ENCODE results near the gene B9D2. TPM values are rescaled to one million over a fixed set of nuclear protein-coding genes. Genes with fewer than 3 reads are reported as not detected.

Gene B9D2
- total and polyA plus RNA-seq, 2 of the 4 experiments (the other 2 are of a cell fraction): 6.1 to 9.7 TPM

DNA sequence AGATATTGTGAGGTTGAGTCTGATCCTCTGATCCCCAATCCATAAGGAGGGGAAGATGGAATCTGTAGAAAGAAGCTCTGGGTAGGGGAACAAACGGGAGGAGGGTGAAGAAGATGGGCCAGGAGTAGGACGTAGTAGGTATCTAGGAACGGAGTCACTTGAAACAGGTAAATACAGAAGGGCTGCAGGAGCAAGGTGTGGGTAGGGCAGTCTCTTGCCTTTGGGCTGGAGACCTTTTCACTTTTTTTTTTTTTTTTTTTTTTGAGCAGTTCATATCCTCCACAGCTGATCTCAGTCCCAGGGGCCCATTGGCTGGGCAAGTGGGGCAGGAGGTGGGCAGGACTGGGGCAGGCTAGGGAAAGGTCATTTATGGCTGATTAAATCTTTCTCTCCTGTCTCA, 35.1 kb upstream of the B9D2 start:
- Histone ChIP-seq H2AK5ac (ENCODE audit: low read depth, low read length) (no peak overlapping the region), H3K36me3 (ENCODE audit: control insufficient read depth, insufficient read depth, low read length) (0 out of 2 replicates have a peak, but pooled peaks cover 5% of the 10 kb centered on the region), H3K4me1 (ENCODE audit: control insufficient read depth, insufficient read depth, low read length) (peaks cover 4% of the 10 kb centered on the region; the same call in 1 of the 2 replicates), H3K18ac (ENCODE audit: low read depth, low read length) (no peak overlapping the region), H3K4ac (ENCODE audit: low read depth, low read length) (no peak overlapping the region), H3K4me2 (ENCODE audit: low read depth, low read length) (no peak overlapping the region), H2BK15ac (ENCODE audit: low read depth, low read length) (no peak overlapping the region), H3K4me3 (ENCODE audit: insufficient read depth, low read depth, low read length) (no peak overlapping the region), H4K20me1 (ENCODE audit: insufficient read depth, low read length) (no peaks in the 10 kb centered on the region), H4K5ac (ENCODE audit: low read depth, low read length) (no peak overlapping the region), H4K8ac (ENCODE audit: low read depth in 2 of 2, low read length in 2 of 2) (no peak overlapping the region), H2BK120ac (ENCODE audit: low read depth, low read length) (no peak overlapping the region), H4K91ac (ENCODE audit: insufficient read depth, low read depth, low read length) (no peak overlapping the region), H3K9ac (ENCODE audit: low read depth, low read length) (no peak overlapping the region), H3K27me3 (ENCODE audit: control insufficient read depth, insufficient read depth, low read length) (no peaks in the 10 kb centered on the region), H2AFZ (replicated peaks; ENCODE audit: low read length, poor library complexity) (no peak overlapping the region), H2BK20ac (ENCODE audit: low read depth, low read length) (no peak overlapping the region), H3K9me3 (ENCODE audit: control insufficient read depth, insufficient read depth, low read length) (no peaks in the 10 kb centered on the region), H2AK9ac (replicated peaks; ENCODE audit: low read depth, low read length, poor library complexity) (no peak overlapping the region), H3K56ac (ENCODE audit: extremely low read depth, insufficient read depth, low read length) (no peak overlapping the region), H3K27ac (ENCODE audit: insufficient read depth, low read length) (no peak overlapping the region), H3K9me1 (ENCODE audit: insufficient read depth, low read length) (peaks cover 12% of the 10 kb centered on the region; the same call in 1 of the 2 replicates), H3K79me1 (ENCODE audit: low read depth in 1 of 2, low read length in 2 of 2) (peaks cover 18 to 37% of the 10 kb centered on the region in 2 experiments), H2BK5ac (ENCODE audit: low read depth, low read length, poor library complexity, severe bottlenecking) (no peak overlapping the region), H3K23ac (ENCODE audit: low read depth, low read length) (no peak overlapping the region), H3K14ac (replicated peaks; ENCODE audit: low read depth, low read length) (no peak overlapping the region)
- no TSS peak for BruUV-seq (replicated peaks)
- intact Hi-C loops (cut with micrococcal nuclease) (loop anchor here (5.0 kb wide), 1 partner anchor 47 kb away; the partner anchor contains the start of gene TGFB1), in situ Hi-C loops (cut with MboI; ENCODE audit: low sequenced_read_pairs) (no loop called here), dilution Hi-C loops (cut with HindIII; ENCODE audit: low sequenced_read_pairs, unreplicated experiment) (no loop called here)
- WGBS, 2 experiments (ENCODE audit: extremely low coverage in 2 of 2, insufficient read length in 1 of 2): no CpG with 5 or more reads among the region's 3 CpGs
- ChIA-PET CTCF (no interaction called here), POLR2A (ENCODE audit: unreplicated experiment) (no interaction called here)
- no peak for TF ChIP-seq RAD21 (IDR thresholded peaks at IDR 0.05; ENCODE audit: low read length)
- TF ChIP-seq MAFK (IDR thresholded peaks at IDR 0.05; ENCODE audit: low read depth, low read length): no peak
- no peak for TF ChIP-seq RCOR1 (IDR thresholded peaks at IDR 0.05; ENCODE audit: insufficient replicate concordance, low read length)
- TF ChIP-seq MXI1 (IDR thresholded peaks at IDR 0.05; ENCODE audit: borderline replicate concordance, low read depth, low read length): no peak
- no peak for TF ChIP-seq CEBPB (IDR thresholded peaks at IDR 0.05; ENCODE audit: low read depth, low read length)
- TF ChIP-seq MAZ (IDR thresholded peaks at IDR 0.05; ENCODE audit: borderline replicate concordance, low read depth, low read length): no peak
- TF ChIP-seq, protein P1, sequence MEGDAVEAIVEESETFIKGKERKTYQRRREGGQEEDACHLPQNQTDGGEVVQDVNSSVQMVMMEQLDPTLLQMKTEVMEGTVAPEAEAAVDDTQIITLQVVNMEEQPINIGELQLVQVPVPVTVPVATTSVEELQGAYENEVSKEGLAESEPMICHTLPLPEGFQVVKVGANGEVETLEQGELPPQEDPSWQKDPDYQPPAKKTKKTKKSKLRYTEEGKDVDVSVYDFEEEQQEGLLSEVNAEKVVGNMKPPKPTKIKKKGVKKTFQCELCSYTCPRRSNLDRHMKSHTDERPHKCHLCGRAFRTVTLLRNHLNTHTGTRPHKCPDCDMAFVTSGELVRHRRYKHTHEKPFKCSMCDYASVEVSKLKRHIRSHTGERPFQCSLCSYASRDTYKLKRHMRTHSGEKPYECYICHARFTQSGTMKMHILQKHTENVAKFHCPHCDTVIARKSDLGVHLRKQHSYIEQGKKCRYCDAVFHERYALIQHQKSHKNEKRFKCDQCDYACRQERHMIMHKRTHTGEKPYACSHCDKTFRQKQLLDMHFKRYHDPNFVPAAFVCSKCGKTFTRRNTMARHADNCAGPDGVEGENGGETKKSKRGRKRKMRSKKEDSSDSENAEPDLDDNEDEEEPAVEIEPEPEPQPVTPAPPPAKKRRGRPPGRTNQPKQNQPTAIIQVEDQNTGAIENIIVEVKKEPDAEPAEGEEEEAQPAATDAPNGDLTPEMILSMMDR (conservative IDR thresholded peaks at IDR 0.05; ENCODE audit: low read depth, low read length): no peak
- TF ChIP-seq POLR2A (IDR thresholded peaks at IDR 0.05; ENCODE audit: low read depth, low read length): no peak
- no peak for TF ChIP-seq NFE2L2 (IDR thresholded peaks at IDR 0.05; ENCODE audit: low read depth, low read length)
- TF ChIP-seq, protein P2, sequence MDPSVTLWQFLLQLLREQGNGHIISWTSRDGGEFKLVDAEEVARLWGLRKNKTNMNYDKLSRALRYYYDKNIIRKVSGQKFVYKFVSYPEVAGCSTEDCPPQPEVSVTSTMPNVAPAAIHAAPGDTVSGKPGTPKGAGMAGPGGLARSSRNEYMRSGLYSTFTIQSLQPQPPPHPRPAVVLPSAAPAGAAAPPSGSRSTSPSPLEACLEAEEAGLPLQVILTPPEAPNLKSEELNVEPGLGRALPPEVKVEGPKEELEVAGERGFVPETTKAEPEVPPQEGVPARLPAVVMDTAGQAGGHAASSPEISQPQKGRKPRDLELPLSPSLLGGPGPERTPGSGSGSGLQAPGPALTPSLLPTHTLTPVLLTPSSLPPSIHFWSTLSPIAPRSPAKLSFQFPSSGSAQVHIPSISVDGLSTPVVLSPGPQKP (IDR thresholded peaks at IDR 0.05; ENCODE audit: borderline replicate concordance, low read depth, low read length): no peak
- no peak for TF ChIP-seq BHLHE40 (IDR thresholded peaks at IDR 0.05; ENCODE audit: low read depth, low read length)
- no peak for TF ChIP-seq CHD1 (IDR thresholded peaks at IDR 0.05; ENCODE audit: low read depth, low read length)
- no peak for TF ChIP-seq FOS (IDR thresholded peaks at IDR 0.05; ENCODE audit: low read depth, low read length)
- no peak for TF ChIP-seq SMC3 (IDR thresholded peaks at IDR 0.05; ENCODE audit: low read depth, low read length)
- TF ChIP-seq, protein P3, sequence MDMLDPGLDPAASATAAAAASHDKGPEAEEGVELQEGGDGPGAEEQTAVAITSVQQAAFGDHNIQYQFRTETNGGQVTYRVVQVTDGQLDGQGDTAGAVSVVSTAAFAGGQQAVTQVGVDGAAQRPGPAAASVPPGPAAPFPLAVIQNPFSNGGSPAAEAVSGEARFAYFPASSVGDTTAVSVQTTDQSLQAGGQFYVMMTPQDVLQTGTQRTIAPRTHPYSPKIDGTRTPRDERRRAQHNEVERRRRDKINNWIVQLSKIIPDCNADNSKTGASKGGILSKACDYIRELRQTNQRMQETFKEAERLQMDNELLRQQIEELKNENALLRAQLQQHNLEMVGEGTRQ (IDR thresholded peaks at IDR 0.05; ENCODE audit: low read depth, low read length): no peak
- no peak for DNase-seq
- no peak for ATAC-seq (ENCODE audit: low read depth)

All from IMR-90 (cell line).